ENCODE results near the gene PCNA.
A peak's percentile ranks its signal among the peaks of the same experiment; 100 is the strongest.
"Not testable (repeated sequence)": the region's sequence is repeated elsewhere in the genome, so short reads cannot be mapped to it uniquely, and the experiment has no call there.

The PCNA gene

DNA sequence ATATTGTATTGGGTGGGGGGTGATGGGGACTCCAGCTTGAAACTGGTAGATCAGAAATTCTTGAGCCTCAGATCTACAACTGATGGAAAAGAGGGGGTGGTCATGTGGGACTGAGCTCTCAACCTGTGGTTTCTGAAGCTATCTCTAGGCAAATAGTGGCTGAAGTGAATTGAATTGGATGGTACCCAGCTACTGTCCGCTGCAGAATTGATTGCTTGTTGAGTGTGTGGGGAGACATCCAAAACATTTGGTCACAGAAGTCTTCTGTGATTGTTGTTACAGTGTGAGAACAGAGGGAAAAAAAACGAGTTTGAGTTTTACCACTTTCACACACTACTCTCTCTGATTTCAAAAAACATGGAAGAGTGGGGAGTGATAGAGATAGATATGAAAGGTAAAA is 21.9 kb upstream of the PCNA start:
- no peak for DNase-seq

DNA sequence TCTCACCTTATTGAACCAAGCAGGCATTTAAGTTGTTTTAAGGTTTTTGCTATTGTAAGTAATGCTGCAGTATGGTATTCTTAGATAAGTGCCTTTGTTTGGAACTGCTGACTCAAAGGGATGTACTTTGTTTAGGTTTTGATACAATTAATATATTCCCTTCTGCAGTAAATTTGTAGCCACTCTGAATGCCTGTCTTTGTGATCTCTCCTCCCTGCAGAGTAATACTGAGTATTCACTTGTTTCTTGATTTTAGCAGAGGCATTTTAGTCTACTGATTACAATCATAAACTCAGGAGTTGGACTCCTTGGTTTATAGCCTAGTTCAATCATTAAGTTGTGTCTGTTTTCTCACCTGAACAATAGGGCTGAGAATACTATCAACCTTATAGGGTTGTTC is 20.4 kb upstream of the PCNA start:
- no peak for DNase-seq

DNA sequence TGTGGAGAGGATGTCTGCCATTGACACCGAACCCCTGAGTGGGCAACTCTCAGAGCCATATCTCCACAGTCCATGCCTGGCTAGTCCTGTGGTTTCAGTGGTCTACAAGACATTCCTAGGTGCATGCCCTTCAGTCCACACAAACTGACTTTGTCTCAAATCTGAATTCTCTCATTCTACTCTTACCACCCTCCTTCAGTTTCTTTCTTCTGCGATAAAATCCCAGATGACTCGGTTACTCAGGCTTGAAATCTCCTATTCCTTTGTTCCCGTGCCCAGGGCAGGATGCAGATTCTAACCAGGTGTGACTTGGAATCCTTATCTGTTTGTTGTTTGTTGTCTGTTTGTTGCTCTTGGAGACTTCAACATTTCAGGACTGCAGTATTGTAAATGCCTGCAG is 16.3 kb upstream of the PCNA start:
- DNase-seq = no peak

DNA sequence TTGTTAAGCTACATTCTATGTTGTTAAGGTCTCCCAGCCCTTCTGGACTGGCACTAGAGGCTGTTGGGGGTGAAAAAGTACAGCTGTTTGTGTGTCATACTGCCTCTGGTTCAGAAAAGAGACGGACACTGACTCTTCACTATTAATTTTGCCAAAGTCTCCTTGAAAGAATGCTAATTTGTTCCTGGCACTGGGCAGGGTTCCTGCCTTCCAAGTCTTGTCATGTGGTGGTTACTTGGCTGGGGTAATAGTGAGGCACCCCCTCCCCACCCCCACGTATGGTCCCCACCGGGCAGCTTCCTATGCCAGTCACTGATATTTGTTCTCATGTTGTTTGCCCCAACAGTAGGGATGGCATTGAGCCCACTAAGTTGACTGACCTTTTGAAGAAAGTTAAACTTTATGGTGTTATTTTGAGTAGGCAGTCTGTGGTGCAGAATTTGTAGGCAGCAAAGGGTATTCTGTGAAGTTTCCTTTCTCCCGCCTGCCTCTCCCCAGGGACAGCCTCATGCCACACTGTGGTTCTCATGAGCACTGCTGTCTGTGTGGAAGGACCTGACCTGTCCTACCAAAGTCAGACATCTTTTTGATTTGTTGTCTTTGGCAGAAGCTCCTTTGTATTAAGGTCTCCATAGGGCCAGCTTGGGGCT is 15.7 kb upstream of the PCNA start:
- DNase-seq = no peak

DNA sequence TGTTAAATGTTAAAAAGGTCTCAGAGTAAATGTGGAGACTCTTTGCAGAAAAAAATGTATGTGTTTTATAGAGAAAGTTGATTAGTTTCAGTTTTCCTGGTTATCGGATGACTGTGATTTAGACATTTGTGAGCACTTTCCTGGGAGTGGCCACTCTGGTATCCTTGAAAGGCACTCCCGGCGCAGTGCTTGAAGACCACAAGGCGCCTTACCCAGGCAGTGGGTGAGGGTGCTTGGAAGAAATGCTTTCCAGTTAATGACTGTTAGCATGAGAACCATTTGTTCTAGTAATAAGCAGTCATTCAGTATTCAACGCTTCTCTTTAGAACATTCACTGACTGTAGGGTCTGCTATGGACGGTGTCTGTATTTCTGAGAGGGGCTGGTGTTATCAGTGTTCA is 14.2 kb upstream of the PCNA start:
- no peak for DNase-seq

DNA sequence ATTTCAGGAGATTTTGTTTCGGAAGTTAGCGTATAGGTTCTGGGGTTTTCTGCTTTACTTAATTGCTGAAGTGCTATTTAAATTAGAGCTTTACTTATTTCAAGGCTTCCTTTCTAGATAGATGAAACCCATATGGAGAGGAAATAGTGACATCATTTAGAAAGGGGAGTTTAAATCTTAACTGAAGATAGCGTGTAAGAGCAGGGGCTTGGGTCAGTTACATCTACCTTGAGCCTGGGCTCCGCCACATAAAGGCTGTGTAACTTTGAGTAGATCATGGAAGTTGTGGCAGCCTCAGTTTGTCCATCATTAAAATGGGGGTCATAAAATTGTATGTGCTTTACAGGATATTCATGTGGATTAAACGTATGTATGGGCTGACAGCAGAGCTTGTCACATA is 11.7 kb upstream of the PCNA start:
- DNase-seq = no peak

DNA sequence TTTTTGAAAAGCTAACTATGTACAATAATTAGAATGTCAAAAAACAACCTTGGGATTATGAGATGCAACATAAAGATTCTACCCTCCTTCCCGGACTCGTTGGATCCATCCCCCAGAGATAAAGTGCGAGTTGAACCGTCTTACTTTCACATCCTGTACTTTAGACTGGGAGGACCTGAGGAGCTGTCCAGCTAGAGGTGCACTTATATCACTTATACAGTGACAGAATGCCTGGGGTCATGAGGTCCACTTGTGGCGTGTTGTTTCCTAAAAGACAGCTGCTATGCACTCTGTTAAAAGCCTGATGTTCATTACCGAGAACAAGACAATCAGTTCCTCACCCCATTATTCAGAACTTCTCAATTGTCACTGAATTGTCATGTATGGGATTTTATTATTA is 9.1 kb upstream of the PCNA start:
- no peak for DNase-seq

DNA sequence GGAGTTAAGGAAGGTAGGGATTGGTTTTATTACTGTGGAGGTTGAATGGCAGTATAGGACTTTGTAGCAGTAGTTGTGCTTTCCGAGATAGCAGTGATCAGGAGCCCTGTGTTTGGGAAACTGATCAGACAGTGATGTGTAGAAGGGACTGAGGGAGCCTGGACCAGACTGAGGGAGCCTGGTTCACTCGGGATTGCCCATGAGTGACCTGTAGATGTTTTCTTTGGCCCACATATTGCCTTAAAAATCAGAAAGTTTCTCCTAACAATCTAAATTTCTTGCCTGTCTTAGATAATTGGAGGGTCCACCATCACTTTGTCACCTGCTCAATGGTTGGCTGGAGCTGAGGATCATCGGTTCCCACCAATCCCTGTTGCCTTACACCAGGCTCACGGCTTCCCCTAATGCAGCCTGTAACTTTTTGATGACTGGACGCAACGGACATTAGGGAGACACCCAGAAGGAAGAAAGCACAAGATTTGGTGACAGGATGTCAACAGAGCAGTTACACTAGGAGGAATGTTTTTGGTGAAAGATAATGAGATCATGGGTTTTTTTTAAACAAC is 8.2 kb upstream of the PCNA start:
- DNase-seq = peak; percentile 8 to 16

DNA sequence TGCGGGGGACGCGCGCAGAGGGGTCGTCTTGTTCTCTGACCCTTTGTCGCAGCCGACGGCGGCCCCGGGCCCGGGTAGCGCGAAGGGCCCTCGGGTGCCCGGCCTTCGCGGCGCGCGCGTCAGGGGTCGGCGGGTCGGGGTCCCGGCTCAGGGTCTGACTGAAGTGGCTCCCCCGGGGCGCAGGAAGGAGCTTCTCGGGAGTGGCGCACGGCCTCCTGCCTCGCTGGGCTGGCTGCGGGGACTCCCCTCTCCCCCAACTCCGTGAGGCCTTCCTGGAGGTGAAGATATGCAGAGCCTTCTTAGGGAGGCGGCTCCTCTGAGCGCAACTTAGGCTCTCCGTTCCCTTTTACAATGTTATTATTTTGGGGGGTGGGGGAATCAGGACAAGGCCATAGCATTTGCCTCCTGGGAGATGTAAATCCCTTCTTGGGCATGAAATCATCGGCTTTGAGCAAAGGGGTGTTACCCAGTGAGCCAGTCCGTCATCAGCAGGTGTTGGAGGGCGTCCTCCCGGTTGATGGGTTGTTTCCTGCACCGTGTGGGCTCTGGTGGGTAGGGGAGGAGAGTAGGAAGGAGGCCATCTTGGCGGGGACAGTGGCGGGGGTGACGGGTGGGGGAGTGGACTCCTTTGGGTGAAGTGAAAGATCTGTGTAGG is 7.6 kb upstream of the PCNA start:
- peak in 1 of 2 experiments; percentile 15 for DNase-seq

DNA sequence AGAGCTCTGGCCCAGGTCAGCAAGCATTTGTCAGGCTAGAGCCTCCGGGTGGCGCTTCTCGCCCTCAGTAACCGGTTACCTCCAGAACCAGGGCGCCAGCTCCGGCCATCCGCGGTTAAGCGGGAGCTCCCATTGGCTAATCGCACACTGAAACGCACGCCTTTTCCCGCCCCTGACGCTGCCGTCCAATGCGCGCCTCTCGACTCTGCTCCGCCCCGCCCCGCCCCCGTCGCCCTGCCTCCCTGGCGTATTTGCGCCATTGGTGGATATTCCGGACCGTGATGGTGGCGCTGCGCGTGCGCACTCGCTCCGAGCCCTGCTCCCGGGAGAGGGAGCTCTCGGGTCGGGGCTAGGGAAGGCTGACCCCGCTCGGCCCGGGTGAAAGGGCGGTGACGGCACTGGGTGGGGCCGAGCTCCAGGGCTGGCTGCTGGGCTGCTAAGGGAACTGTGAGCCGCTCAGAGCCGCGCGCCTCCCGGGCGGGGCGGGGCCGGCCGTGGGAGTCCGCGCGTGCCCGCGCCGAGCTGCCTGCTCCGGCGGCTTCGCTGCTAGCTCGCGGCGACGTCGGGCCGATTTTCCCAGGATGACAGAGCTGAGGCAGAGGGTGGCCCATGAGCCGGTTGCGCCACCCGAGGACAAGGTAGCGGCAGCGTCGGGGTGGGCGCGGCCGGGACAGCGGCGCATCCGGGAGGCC is 6.9 kb upstream of the PCNA start, which contains the start of gene CDS2:
CDS2 (plus strand) TSS at position 497 of the 692 bp plus-strand sequence; CDS start at position 582, 85 bp downstream.
- peak; percentile 96 to 98 for DNase-seq

DNA sequence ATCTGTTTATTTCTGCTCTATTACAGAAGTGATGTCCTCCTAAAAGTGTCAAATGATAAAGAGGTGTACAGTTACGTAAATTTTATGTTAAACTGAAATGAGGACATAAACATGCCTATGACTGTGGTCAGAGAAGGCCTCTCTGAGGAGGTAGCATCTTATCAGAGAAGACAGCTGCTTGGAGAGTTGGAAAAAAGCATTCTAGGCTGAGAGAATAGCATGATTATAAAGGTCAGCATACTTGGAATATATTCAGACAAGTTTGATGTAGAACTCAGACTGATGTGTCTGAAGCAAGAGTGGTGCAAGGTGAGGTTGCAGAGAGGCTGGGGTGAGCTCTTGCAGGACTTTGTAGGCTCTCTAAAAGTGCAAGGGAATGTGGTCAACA is 3.1 kb upstream of the PCNA start:
- no peak for DNase-seq

DNA sequence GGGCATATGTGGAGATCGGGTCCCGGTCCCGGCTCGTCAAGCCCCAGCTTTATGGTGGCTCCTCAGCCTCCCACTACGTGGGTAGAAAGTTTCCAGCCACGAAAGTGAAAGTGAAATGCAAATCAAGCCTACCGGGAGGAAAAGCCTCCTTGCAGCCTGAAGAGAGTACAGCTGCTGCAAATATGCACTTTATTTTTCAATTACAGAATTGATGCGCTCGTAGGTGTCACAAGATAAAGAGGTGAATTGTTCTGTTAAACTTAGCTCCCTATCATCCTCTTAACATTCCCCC is 373 bp upstream of the PCNA start:
- DNase-seq = no peak

DNA sequence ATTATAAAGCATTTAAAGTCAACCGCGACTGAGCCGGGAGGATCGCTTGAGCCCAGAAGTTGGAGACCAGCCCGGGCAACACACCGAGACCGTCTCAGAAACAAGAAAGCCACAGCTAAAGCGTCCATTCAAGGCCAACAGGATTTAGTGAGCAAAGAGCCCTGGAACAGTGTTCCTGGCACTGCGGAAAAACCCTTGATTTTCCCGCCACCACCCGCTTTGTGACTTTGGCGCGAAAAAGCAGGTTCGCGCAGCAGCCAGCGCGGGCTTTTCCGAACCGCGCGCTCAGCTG is 669 bp downstream of the PCNA start:
- DNase-seq = no peak

DNA sequence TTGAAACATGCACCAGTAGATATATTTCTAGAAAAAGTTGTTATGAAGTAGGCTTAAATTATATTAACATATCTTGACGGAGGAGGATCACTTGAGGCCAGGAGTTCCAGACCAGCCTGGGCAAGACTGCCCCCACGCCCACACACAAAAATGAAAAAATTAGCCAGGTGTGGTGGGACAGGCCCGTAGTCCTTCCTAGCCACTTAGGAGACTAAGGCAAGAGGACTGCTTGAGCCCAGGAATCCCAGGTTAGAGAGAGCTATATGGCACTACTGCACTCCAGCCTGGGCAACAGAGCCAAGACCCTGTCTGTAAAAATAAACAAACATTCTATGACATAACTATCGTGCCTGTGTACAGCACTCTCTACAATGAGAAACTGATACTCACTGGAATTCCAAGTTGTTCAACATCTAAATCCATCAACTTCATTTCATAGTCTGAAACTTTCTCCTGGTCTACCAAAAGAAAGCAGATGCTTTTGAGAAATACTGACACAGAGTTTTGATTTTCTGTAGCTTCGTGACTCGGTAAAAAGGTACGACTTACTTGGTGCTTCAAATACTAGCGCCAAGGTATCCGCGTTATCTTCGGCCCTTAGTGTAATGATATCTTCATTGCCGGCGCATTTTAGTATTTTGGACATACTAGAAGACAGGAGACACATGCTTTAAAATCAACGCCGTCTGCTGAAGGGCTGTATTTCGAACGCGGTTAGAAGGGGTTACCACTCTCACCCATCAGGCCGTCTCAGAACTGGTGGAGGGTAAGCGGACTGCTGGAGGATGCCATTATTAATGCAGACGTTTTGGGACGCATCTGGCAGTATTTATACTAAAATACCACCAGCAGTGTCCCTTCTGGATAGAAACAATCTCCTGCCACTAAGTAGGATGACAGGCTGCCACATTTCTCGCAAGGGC is 1.3 kb downstream of the PCNA start:
- no peak for DNase-seq

DNA sequence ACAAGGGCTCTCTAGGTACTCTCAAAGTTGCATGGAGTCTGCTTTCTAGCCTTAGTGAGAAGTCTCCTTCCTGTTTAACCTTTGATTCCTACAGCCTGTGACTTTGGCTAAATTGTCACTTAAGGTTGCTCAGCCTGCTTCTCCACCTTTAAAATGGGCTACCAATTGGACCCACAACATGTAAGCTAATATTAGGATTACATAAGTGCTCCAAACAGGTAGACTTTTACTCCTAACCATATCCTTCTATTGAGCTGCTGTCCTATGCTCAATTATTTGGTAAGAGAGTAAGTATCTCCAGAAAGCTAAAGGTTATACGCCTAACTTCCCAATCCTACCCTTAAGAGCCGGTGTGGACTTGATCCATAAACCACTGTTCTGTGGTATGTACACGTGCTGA is 2.9 kb downstream of the PCNA start:
- no peak for DNase-seq

DNA sequence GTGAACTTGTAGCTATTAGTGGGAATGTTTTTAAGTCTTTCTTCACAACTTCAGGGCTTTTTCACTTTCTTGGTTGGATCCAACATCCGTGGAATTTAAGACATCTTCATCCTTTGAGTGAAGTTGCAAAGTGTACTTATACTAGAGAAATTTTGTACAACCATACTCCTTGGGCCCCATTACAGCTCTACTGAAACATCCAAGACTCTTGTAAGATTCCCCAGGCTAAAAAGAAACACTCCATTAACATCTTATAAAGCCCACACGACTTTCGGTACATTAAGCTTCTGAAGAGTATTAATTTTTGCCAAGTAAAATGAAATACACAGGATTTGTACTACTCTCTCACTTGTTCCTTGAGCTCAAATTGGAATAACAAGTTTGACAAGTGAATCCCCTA is 5.4 kb downstream of the PCNA start:
- no peak for DNase-seq

DNA sequence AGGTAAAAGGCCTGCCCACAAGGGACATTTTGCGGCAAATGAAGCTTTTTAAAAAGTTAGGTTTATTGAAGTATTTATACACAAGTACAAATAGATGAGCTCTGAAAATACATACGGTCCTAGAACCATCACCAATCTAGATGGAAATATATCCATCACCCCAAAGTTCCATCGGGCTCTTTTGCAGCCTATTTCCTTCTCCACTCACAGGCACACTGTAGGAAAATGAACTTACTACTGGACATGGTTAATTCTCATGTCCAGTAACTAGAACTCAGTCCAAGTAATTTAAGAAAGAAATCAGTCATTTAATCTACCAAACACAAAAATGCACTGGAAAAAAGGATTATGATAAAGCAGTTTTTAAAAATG is 6.2 kb downstream of the PCNA start:
- no peak for DNase-seq

DNA sequence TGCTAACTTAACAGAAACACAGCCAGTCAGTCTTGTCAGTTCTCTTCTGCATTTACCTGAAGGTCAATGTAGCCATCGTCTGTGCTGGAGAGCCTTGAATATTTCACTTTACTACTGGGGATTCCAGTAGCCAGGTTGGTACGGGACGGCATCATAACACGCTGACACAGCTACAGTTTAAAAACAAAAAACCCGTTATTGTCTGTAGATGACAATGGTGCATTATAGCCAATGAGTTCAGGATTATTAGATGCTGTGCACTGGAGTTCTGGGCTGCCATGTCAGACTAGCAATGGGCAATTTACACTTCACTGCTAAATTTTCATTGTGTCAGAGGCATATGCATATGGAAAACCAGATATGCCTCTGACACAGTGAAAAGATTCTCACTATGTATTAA is 10.5 kb downstream of the PCNA start:
- no peak for DNase-seq

DNA sequence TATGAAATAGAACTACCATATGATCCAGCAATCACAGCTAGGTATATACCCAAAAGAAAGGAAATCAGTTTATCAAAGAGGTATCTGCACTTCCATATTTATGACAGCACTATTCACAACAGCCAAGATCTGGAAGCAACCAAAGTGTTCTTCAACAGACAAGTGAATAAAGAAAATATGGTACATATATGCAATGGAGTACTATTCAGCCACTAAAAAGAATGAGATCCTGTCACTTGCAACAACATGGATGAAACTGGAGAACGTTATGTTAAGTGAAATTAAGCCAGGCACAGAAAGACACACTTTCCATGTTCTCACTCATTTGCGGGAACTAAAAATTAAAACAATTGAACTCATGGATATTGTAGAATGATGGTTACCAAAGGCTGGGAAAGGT is 15.3 kb downstream of the PCNA start:
- DNase-seq = no peak

DNA sequence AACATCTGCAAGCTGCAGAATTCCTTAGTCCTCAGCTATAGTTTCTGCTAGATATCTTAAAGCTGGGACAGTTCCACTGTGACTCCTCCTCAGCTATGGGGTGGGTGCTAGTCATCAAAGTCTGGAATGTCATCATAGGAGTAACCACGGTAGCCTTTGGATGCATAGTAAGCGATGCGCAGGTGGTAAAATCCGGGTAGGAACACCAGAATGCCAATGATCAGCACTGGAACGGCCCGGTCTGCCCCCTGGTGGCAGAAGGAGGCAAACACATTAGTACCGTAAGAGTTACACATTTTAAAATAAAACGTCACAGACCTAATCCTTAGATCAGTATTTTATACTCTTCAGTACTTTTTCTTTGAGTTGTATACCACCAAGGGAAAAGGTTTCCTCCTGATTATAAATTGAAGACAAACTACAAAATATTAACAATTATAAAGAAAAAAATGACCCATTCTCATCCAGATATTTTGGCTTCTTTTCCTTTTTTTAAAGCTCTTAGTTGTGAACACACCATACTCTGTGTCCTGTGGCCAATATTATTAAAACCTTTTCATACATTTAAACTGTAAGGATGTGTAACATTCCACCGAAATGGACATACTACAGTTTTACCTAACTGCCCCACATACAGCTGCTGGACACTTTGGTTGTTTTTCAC is 18.9 kb downstream of the PCNA start:
- DNase-seq = peak; percentile 56 to 70

DNA sequence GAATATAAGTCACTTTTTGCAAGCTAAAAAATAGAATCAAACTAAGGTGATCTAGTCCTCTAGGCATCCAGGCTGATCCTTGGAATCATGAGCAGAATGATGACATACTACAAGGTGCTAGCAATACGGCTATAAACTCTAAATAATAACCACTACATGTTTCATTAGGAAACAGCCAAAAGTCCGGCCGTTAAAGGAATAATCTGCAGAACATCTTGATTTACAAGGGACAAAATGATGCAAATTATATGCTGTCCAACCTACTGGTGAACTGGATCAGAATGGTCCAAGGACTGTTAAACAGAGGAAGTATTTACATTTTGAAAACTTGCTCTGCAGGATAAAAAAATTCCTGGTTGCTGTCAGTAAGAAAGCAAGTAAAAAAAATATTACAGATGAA is 19.8 kb downstream of the PCNA start:
- DNase-seq = not testable (repeated sequence)

DNA sequence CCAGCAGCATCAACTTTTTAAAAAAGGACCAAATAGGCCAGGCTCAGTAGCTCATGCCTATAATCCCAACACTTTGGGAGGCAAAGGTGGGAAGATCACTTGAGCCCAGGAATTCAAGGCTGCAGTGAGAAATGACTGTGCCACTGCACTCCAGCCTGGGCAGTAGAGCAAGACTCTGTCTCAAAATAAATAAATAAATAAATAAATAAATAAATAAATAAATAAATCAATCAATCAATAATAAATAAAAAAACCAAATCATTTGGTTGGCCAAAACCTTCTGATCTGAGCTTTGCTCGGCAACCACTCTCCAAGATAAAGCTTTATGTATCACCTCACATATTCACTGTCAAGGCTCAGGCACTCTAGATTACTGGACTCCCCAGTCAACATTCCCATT is 20.7 kb downstream of the PCNA start:
- not testable (repeated sequence) for DNase-seq

DNA sequence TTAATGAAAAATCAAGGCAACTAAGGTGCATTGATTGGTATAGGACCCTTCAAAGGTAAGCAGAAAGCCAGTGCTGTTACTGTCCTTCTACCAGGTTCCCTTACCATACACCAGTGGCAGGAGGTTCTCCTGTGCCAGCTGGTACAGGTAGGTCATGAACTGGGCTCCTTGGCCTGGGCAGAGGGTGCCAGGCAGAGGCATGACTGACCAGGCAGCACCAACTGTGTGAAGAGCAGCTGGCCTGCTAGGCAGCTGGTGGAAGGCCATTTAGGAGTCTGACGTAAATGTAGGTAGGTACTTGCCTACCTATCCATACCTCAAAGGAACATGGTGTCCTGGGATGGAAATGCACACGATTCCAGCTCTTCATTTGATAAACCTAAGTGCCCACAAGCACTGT is 23.3 kb downstream of the PCNA start:
- no peak for DNase-seq
